SK-N-SH (cell line): Measurements from ENCODE around the gene ZMYND8. TPM values are rescaled to one million over a fixed set of nuclear protein-coding genes. Genes with fewer than 3 reads are reported as not detected.

Experiments
- CTCF ChIA-PET: fragments of 300-600, 350-600 bp; formaldehyde crosslinking; extraction: SDS; loops from one replicate; lab custom pipeline; 2021; lab: Yijun Ruan, JAX
- POLR2A ChIA-PET: fragments of 350-600 bp; sonication (Branson Sonifier 250); formaldehyde crosslinking; extraction: SDS; loops from one replicate; lab custom pipeline; 2020; ENCODE audit warnings: antibody characterized with exemption, inconsistent platforms; lab: Yijun Ruan, JAX
- DNase-seq: peaks from one replicate; pipeline ENCODE4 v3.0.0; 2012
- H2AFZ ChIP-seq: fragments of 200-600 bp; sonication (generic); 2 replicates; pipeline ENCODE4 v1.8.1; 2016; ENCODE audit warnings: antibody characterized with exemption, mild to moderate bottlenecking, low read depth
- H3F3A ChIP-seq: fragments of 200-600 bp; sonication (generic); replicated peaks from 2 replicates; pipeline ENCODE3; 2016; ENCODE audit warnings: antibody characterized with exemption, mild to moderate bottlenecking; ENCODE audit not compliant: insufficient read depth
- H3K27ac ChIP-seq, 2 experiments: fragments of 200-500 bp in 1 of 2; fragments of 200-600 bp in 1 of 2; sonication (Bioruptor generic) in 1 of 2; sonication (generic), shearing (Covaris generic) in 1 of 2; 2 replicates each; pipeline versions ENCODE4 v1.5.1 to v1.6.1; 2014 to 2016; ENCODE audit warnings: low read depth in 2 of 2, inconsistent platforms in 1 of 2, low read length in 1 of 2, mild to moderate bottlenecking in 1 of 2, mixed read lengths in 1 of 2
- H3K27me3 ChIP-seq: fragments of 200-600 bp; sonication (generic), shearing (Covaris generic); 2 replicates; pipeline ENCODE4 v1.6.1; 2016; ENCODE audit warnings: mixed run types; ENCODE audit not compliant: insufficient read depth
- H3K36me3 ChIP-seq, 2 experiments: fragments of 200-500 bp in 1 of 2; fragments of 200-600 bp in 1 of 2; sonication (Bioruptor generic) in 1 of 2; sonication (generic) in 1 of 2; replicated peaks in 1 of 2; 2 replicates each; pipeline versions ENCODE3 to v1.5.1; 2014 to 2016; ENCODE audit warnings: low read length in 1 of 2, mild to moderate bottlenecking in 1 of 2; ENCODE audit not compliant: insufficient read depth in 2 of 2, control insufficient read depth in 1 of 2
- H3K4me1 ChIP-seq, 2 experiments: fragments of 200-500 bp in 1 of 2; fragments of 200-600 bp in 1 of 2; sonication (Bioruptor generic) in 1 of 2; sonication (generic), shearing (Covaris generic) in 1 of 2; 2 replicates each; pipeline versions ENCODE4 v1.5.1 to v1.6.1; 2014 to 2016; ENCODE audit warnings: low read depth in 1 of 2, low read length in 1 of 2, mixed run types in 1 of 2; ENCODE audit not compliant: insufficient read depth in 2 of 2, control insufficient read depth in 1 of 2
- H3K4me2 ChIP-seq: fragments of 200-600 bp; sonication (generic), shearing (Covaris generic); 2 replicates; pipeline ENCODE4 v1.6.1; 2017; ENCODE audit warnings: mixed run types
- H3K4me3 ChIP-seq, 2 experiments: fragments of 200-500 bp in 1 of 2; fragments of 200-600 bp in 1 of 2; sonication (Bioruptor generic) in 1 of 2; sonication (generic), shearing (Covaris generic) in 1 of 2; 2 replicates each; pipeline versions ENCODE4 v1.5.1 to v1.8.1; 2014 to 2016; ENCODE audit warnings: low read depth in 2 of 2, inconsistent platforms in 1 of 2, low read length in 1 of 2, mild to moderate bottlenecking in 1 of 2, mixed read lengths in 1 of 2, moderate library complexity in 1 of 2
- H3K79me2 ChIP-seq: fragments of 200-600 bp; sonication (generic); 2 replicates; pipeline ENCODE4 v1.8.1; 2017; ENCODE audit warnings: mild to moderate bottlenecking; ENCODE audit not compliant: insufficient read depth
- H3K9ac ChIP-seq: fragments of 200-600 bp; sonication (generic); 2 replicates; pipeline ENCODE4 v1.6.1; 2017; ENCODE audit warnings: mixed run types
- H3K9me2 ChIP-seq: fragments of 200-600 bp; sonication (generic); 2 replicates; pipeline ENCODE4 v1.6.1; 2017; ENCODE audit warnings: mixed run types
- H3K9me3 ChIP-seq: fragments of 200-600 bp; sonication (generic); 2 replicates; pipeline ENCODE4 v1.6.1; 2017; ENCODE audit warnings: mixed run types, mild to moderate bottlenecking, moderate library complexity
- H4K20me1 ChIP-seq: fragments of 200-600 bp; sonication (generic); 2 replicates; pipeline ENCODE4 v1.6.1; 2017; ENCODE audit warnings: mild to moderate bottlenecking, mixed run types; ENCODE audit not compliant: insufficient read depth
- CHD2 ChIP-seq: fragments of 150-350 bp; IDR thresholded peaks from 2 replicates; pipeline ENCODE4 v1.6.1; 2018; ENCODE audit warnings: low read length; ENCODE audit not compliant: partially characterized antibody
- CTCF ChIP-seq: fragments of 200-600 bp; sonication (generic); IDR thresholded peaks from 2 replicates; pipeline ENCODE4 v1.6.1; 2017; ENCODE audit warnings: antibody characterized with exemption, mild to moderate bottlenecking, moderate library complexity
- EP300 ChIP-seq, 2 experiments: IDR thresholded peaks; 2 replicates each; pipeline versions ENCODE4 v1.4.0 to v1.6.1; 2012; ENCODE audit warnings: borderline replicate concordance in 1 of 2, low read depth in 1 of 2, low read length in 1 of 2
- IRF3 ChIP-seq: fragments of 150-350 bp; IDR thresholded peaks from 2 replicates; pipeline ENCODE4 v1.6.1; 2016; ENCODE audit warnings: mild to moderate bottlenecking, low read depth, low read length
- MAX ChIP-seq: IDR thresholded peaks from 2 replicates; pipeline ENCODE4 v1.4.0; 2012; ENCODE audit warnings: low read depth
- MEF2A ChIP-seq: IDR thresholded peaks from 2 replicates; pipeline ENCODE4 v1.4.0; 2012; ENCODE audit warnings: low read depth, borderline replicate concordance
- NFIC ChIP-seq: IDR thresholded peaks from 2 replicates; pipeline ENCODE4 v1.4.0; 2012; ENCODE audit warnings: borderline replicate concordance
- REST ChIP-seq: IDR thresholded peaks from 2 replicates; pipeline ENCODE4 v1.6.1; 2012; ENCODE audit warnings: mild to moderate bottlenecking, low read depth, low read length, moderate library complexity
- YY1 ChIP-seq: IDR thresholded peaks from 2 replicates; pipeline ENCODE4 v1.4.0; 2012; ENCODE audit warnings: low read depth, mild to moderate bottlenecking
- WGBS: methylation state at CpG from one replicate; pipeline ENCODE4 v1.1.6; 2017; ENCODE audit warnings: low lambda C conversion rate; 5-methylcytosine and 5-hydroxymethylcytosine counted together
- polyA plus RNA-seq, 3 experiments: library from polyadenylated mRNA; depleted of rRNA; stranded (reverse); fragments of >200 nt; gene quantifications; 2 replicates each; pipeline ENCODE4 v1.2.3, GENCODE V29; 2012

Gene ZMYND8
- polyA plus RNA-seq, 1 of the 3 experiments (the other 2 are of a cell fraction), result 25.3 TPM

GRCh38 chr20:47353239-47353691, 3.2 kb downstream of the ZMYND8 start (continued):
- no peak for TF ChIP-seq REST
- TF ChIP-seq CTCF, result no peak
- no peak for TF ChIP-seq CHD2

- 10% methylated on average over 13 of the region's 13 CpGs for WGBS
- peak overlapping the region; percentile 79 for H3K4me2 ChIP-seq
- CTCF ChIA-PET, result interaction anchor here (1.0 to 13.1 kb wide), 4 partner anchors 30 to 89 kb away, joined by 3 to 99 read pairs (median 39); no protein-coding TSS in a partner anchor
- peak overlapping the region; percentile 97 to 100 for H3K27ac ChIP-seq
- H3F3A ChIP-seq, result peaks cover 32% of the 10 kb centered on the region
- peak overlapping the region; percentile 89 for H3K9ac ChIP-seq
- peaks cover 92% of the 10 kb centered on the region for H3K79me2 ChIP-seq
- H3K4me1 ChIP-seq, result peaks cover 72 to 79% of the 10 kb centered on the region in 2 experiments
- POLR2A ChIA-PET, result interaction anchor here (0.9 to 1.6 kb wide), 4 partner anchors 8 to 73 kb away, joined by 3 to 5 read pairs (median 4); no protein-coding TSS in a partner anchor
- H3K4me3 ChIP-seq, result peak overlapping the region; percentile 19 to 52
- H2AFZ ChIP-seq, result peak overlapping the region; percentile 24; the same call in 1 of the 2 replicates
- H3K9me3 ChIP-seq, result no peaks in the 10 kb centered on the region
- H3K36me3 ChIP-seq, result peaks cover 7 to 10% of the 10 kb centered on the region in 2 experiments
- no peaks in the 10 kb centered on the region for H3K9me2 ChIP-seq
- H3K27me3 ChIP-seq, result no peaks in the 10 kb centered on the region
- DNase-seq, result peak; percentile 36
- TF ChIP-seq MAX, result 0 out of 2 replicates have a peak, but pooled peaks have one; percentile 25
- peak; percentile 21; the same call in 1 of the 2 replicates for TF ChIP-seq NFIC
- TF ChIP-seq EP300 (IDR thresholded peaks at IDR 0.05; ENCODE audit: borderline replicate concordance in 1 of 2, low read depth in 1 of 2, low read length in 1 of 2), result no peak
- TF ChIP-seq MEF2A, result 0 out of 2 replicates have a peak, but pooled peaks have one; percentile 21
- TF ChIP-seq IRF3, result no peak
- TF ChIP-seq YY1, result peak; percentile 13; the same call in 1 of the 2 replicates
- no peaks in the 10 kb centered on the region for H4K20me1 ChIP-seq
Observed at GRCh38 chr20:47352332-47353238, 3.9 kb downstream of the ZMYND8 start.
